Fibroblast of lung (primary cell): Measurements from ENCODE around the gene BARX2.

Experiments
- EZH2 ChIP-seq: IDR thresholded peaks from 2 replicates; pipeline ENCODE4 v1.5.1; 2012; ENCODE audit warnings: low read length, control low read depth, mild to moderate bottlenecking; ENCODE audit errors: missing control alignments
- TF ChIP-seq, protein P1 (sequence below), 2 donors: IDR thresholded peaks in 1 of 2; conservative IDR thresholded peaks in 1 of 2; 1 replicate in 1 of 2; 2 replicates in 1 of 2; pipeline ENCODE4 v1.5.1; 2011 to 2012; ENCODE audit warnings: low read length in 2 of 2, control low read depth in 1 of 2, inconsistent platforms in 1 of 2, low read depth in 1 of 2, mild to moderate bottlenecking in 1 of 2

DNA sequence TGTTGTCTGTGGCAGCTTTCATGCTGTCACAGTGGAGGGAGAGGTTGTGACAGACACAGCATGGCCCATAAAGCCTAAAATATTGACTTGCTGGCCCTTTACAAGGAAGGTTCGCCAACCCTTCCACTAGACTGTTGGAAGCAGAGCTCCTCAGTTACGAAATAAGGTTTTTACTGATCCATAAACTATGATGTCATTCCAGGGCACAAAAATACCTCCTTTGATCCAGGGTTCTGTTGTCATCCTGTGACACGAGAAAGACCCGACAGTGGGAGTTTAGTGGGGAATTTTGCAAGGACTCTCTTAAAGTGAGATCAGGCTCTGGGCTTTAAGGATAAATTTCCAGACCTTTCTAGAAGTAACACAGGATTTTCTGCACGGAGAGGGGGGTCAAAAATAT is 15.7 kb downstream of the BARX2 start:
- TF ChIP-seq EZH2: no peak
- TF ChIP-seq, protein P1, sequence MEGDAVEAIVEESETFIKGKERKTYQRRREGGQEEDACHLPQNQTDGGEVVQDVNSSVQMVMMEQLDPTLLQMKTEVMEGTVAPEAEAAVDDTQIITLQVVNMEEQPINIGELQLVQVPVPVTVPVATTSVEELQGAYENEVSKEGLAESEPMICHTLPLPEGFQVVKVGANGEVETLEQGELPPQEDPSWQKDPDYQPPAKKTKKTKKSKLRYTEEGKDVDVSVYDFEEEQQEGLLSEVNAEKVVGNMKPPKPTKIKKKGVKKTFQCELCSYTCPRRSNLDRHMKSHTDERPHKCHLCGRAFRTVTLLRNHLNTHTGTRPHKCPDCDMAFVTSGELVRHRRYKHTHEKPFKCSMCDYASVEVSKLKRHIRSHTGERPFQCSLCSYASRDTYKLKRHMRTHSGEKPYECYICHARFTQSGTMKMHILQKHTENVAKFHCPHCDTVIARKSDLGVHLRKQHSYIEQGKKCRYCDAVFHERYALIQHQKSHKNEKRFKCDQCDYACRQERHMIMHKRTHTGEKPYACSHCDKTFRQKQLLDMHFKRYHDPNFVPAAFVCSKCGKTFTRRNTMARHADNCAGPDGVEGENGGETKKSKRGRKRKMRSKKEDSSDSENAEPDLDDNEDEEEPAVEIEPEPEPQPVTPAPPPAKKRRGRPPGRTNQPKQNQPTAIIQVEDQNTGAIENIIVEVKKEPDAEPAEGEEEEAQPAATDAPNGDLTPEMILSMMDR (conservative IDR thresholded peaks at IDR 0.05 in 1 of 2, IDR thresholded peaks at IDR 0.05 in 1 of 2; ENCODE audit: low read depth in 1 of 2, low read length in 2 of 2): no peak
